K562 (cell line): ENCODE results near the gene CDCA5. TPM values are rescaled to one million over a fixed set of nuclear protein-coding genes. Genes with fewer than 3 reads are reported as not detected.

Experiments
- ATF3 ChIP-seq, 2 experiments: fragments of 450-650 bp in 1 of 2; sonication (generic) in 1 of 2; formaldehyde crosslinking in 1 of 2; IDR thresholded peaks in 1 of 2; conservative IDR thresholded peaks in 1 of 2; 2 replicates each; pipeline versions ENCODE4 v1.6.1 to v1.8.1; 2016 to 2023; ENCODE audit warnings: mild to moderate bottlenecking in 2 of 2, moderate library complexity in 2 of 2, inconsistent platforms in 1 of 2, missing genetic modification reagents in 1 of 2
- HDAC2 ChIP-seq: fragments of 450-650 bp; IDR thresholded peaks from 2 replicates; pipeline ENCODE4 v1.6.1; 2016; ENCODE audit warnings: mild to moderate bottlenecking
- HDAC6 ChIP-seq: IDR thresholded peaks from 2 replicates; pipeline ENCODE4 v1.6.1; 2012; ENCODE audit warnings: low read depth, mild to moderate bottlenecking, control low read depth, inconsistent platforms, low read length, moderate library complexity
- HIVEP1 ChIP-seq: fragments of 250-450 bp; sonication (Bioruptor Pico); IDR thresholded peaks from 2 replicates; pipeline ENCODE4 v1.4.0; 2020; ENCODE audit warnings: mild to moderate bottlenecking
- HMBOX1 ChIP-seq: sonication (generic); IDR thresholded peaks from 2 replicates; pipeline ENCODE4 v1.6.1; 2016
- HOXB6 ChIP-seq: fragments of 250-450 bp; sonication (Bioruptor Pico); IDR thresholded peaks from 2 replicates; pipeline ENCODE4 v1.5.1; 2022; ENCODE audit warnings: mild to moderate bottlenecking, borderline replicate concordance
- UBTF ChIP-seq, 2 experiments: IDR thresholded peaks; 2 replicates each; pipeline ENCODE4 v1.6.1; 2012; ENCODE audit warnings: improper control_type of control experiment in 2 of 2, low read depth in 2 of 2, low read length in 2 of 2, borderline replicate concordance in 1 of 2
- ZFP91 ChIP-seq: sonication (generic); formaldehyde crosslinking; IDR thresholded peaks from 2 replicates; pipeline ENCODE4 v1.8.0; 2022; ENCODE audit warnings: mild to moderate bottlenecking, missing genetic modification reagents
- ZNF431 ChIP-seq: sonication (generic); formaldehyde crosslinking; IDR thresholded peaks from 2 replicates; pipeline ENCODE4 v1.8.0; 2022; ENCODE audit warnings: mild to moderate bottlenecking, missing genetic modification reagents
- ZNF780A ChIP-seq: fragments of 250-450 bp; sonication (Bioruptor Pico); IDR thresholded peaks from 2 replicates; pipeline ENCODE4 v1.5.0; 2021; ENCODE audit warnings: mild to moderate bottlenecking
- polyA plus RNA-seq, 8 experiments: library from polyadenylated mRNA; depleted of rRNA in 4 of 8; stranded (reverse) in 5 of 8; unstranded in 3 of 8; fragments of >200 nt; fragmentation: Nextera tagmentation in 2 of 8; fragmentation: Illumina TruSeq in 1 of 8; extraction: Ambion mirVana in 2 of 8; extraction: Trizol in 1 of 8; gene quantifications; 2 replicates each; pipeline versions ENCODE4 v1.2.1 to v1.2.3, GENCODE V29; 2011 to 2014; ENCODE audit warnings: inconsistent platforms in 1 of 8, missing spikeins in 1 of 8
- total RNA-seq, 7 experiments: library from RNA; depleted of rRNA in 6 of 7; stranded (reverse); fragments of >200 nt in 6 of 7; fragmentation: Illumina TruSeq in 2 of 7; extraction: Trizol in 2 of 7; gene quantifications; 2 replicates each; pipeline versions ENCODE4 v1.2.1 to v1.2.3, GENCODE V29; 2011 to 2021; ENCODE audit warnings: low replicate concordance in 1 of 7
- TF ChIP-seq, protein P1 (sequence below), 2 experiments: fragments of 450-650 bp; IDR thresholded peaks; 2 replicates each; pipeline ENCODE4 v1.6.1; 2018; ENCODE audit warnings: mild to moderate bottlenecking in 2 of 2, low read depth in 1 of 2; ENCODE audit not compliant: partially characterized antibody in 2 of 2
- TF ChIP-seq, protein P2 (sequence below): fragments of 450-650 bp; IDR thresholded peaks from 2 replicates; pipeline ENCODE4 v1.6.1; 2016; ENCODE audit warnings: antibody characterized with exemption

The CDCA5 gene
- total and polyA plus RNA-seq, 9 of the 15 experiments (the other 6 are each of a cell fraction or from before 2014, with no cell fraction given), result 18.9 to 94.3 (median 64.6) TPM

DNA sequence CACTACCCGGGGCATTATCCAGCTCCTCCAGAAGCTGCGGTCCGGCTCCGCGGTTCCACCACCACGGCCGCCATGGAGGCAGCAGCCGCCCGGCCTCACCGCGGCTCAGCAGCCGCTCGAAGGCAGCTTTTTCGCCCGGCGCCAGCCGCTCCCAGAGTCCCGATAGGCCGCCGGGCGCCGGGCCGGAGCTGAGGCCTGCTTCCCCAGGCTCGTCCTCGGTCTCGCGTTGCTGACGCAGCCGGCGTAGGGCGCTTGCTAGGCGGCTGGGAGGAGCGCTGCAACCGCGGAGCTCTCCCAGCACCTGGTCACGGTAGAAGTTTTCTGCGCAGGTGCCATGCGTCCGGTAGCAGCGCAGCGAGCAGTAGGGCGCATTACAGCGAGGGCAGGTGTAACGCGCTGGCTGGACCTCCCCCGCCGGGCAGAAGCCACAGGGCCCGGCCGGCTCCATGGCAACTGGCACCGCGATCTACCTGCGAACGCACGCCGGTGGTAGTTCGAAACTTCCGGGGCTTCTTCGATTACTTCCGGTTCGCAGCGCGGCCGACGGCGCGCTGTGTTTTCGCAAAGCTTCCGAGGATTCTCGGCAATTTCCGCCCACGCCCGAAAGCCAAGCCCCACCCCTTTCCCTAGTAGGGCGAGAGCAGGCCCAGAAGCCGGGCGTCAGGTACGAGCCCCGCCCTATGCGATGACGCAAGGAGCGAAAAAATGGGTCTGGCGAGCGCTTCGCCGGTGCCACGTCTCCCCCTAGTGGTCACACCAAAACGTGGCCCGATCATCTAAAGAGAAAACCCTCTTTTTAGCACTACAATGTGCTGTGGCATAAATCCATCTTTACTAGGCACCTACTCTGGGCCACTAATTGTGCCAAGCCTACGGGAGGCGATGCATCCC, 33.6 kb upstream of the CDCA5 start, which contains the start of gene ZNHIT2 (continued):
- TF ChIP-seq, protein P1, sequence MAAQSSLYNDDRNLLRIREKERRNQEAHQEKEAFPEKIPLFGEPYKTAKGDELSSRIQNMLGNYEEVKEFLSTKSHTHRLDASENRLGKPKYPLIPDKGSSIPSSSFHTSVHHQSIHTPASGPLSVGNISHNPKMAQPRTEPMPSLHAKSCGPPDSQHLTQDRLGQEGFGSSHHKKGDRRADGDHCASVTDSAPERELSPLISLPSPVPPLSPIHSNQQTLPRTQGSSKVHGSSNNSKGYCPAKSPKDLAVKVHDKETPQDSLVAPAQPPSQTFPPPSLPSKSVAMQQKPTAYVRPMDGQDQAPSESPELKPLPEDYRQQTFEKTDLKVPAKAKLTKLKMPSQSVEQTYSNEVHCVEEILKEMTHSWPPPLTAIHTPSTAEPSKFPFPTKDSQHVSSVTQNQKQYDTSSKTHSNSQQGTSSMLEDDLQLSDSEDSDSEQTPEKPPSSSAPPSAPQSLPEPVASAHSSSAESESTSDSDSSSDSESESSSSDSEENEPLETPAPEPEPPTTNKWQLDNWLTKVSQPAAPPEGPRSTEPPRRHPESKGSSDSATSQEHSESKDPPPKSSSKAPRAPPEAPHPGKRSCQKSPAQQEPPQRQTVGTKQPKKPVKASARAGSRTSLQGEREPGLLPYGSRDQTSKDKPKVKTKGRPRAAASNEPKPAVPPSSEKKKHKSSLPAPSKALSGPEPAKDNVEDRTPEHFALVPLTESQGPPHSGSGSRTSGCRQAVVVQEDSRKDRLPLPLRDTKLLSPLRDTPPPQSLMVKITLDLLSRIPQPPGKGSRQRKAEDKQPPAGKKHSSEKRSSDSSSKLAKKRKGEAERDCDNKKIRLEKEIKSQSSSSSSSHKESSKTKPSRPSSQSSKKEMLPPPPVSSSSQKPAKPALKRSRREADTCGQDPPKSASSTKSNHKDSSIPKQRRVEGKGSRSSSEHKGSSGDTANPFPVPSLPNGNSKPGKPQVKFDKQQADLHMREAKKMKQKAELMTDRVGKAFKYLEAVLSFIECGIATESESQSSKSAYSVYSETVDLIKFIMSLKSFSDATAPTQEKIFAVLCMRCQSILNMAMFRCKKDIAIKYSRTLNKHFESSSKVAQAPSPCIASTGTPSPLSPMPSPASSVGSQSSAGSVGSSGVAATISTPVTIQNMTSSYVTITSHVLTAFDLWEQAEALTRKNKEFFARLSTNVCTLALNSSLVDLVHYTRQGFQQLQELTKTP (IDR thresholded peaks at IDR 0.05; ENCODE audit: low read depth in 1 of 2, partially characterized antibody in 2 of 2), result no peak
- TF ChIP-seq, protein P2, sequence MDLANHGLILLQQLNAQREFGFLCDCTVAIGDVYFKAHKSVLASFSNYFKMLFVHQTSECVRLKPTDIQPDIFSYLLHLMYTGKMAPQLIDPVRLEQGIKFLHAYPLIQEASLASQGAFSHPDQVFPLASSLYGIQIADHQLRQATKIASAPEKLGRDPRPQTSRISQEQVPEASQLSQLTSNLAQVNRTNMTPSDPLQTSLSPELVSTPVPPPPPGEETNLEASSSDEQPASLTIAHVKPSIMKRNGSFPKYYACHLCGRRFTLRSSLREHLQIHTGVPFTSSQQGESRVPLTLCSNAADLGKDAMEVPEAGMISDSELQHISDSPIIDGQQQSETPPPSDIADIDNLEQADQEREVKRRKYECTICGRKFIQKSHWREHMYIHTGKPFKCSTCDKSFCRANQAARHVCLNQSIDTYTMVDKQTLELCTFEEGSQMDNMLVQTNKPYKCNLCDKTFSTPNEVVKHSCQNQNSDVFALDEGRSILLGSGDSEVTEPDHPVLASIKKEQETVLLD, result no peak
- TF ChIP-seq ZNF780A (CRISPR knock-in tag), result no peak
- TF ChIP-seq HDAC2, result no peak; the same call in 1 of the 2 replicates
- TF ChIP-seq HDAC6, result no peak
- TF ChIP-seq ZNF431, result 0 out of 2 replicates have a peak, but pooled peaks have one; percentile 73
- TF ChIP-seq UBTF (IDR thresholded peaks at IDR 0.05; ENCODE audit: borderline replicate concordance in 1 of 2, low read depth in 2 of 2, low read length in 2 of 2), result peak; percentile 100
- no peak for TF ChIP-seq HIVEP1 (CRISPR knock-in tag)
- TF ChIP-seq ZFP91, result no peak
- peak; percentile 99 for TF ChIP-seq ATF3 (IDR thresholded peaks at IDR 0.05)
- TF ChIP-seq ATF3 (CRISPR knock-in tag; conservative IDR thresholded peaks at IDR 0.05), result peak; percentile 99
- TF ChIP-seq HOXB6 (CRISPR knock-in tag), result no peak
- TF ChIP-seq HMBOX1, result no peak
